ENCODE results near the gene DNAL4.

DNAL4 gene

DNA sequence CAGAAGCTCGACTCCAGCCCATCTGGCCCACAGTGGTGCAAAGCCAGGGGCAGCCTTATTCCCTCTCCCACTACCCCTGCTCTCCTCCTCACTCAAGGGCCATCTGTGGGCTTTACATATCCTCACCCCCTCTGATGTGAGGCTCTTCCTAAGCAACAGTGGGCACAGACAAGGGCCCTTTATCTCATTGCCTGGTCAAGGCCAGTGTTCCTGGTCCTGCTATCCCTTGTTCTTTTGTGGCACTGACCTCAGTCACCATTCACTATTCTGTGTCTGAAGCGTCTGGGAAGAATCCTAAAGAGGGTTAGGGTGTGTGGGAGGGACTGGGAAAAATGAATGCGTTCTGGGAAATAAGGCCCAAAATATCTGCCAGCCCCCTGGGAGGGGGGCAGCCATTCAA lies 7.3 kb downstream of the DNAL4 start:
- no peak for DNase-seq (ENCODE audit: low spot score)

DNA sequence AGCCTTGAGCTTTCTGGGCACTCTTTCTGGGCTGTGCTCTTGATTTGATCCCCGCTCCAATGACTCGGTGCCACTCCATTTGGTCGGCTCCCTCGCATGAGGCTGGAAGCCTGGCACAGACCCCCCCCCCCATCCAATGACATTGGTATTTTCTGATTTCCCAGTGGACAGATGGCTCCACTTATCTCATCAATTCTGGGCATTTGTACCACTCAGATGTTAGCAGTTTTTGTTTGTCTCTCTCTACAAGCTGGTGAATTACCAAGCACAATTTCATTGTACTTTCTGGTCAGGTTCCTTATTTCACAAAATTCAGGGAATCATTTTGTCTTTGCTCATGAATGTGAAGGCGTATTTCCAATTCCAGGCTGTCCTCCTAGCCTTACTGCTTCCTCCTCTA lies 9.1 kb downstream of the DNAL4 start:
- no peak for DNase-seq (ENCODE audit: low spot score)

DNA sequence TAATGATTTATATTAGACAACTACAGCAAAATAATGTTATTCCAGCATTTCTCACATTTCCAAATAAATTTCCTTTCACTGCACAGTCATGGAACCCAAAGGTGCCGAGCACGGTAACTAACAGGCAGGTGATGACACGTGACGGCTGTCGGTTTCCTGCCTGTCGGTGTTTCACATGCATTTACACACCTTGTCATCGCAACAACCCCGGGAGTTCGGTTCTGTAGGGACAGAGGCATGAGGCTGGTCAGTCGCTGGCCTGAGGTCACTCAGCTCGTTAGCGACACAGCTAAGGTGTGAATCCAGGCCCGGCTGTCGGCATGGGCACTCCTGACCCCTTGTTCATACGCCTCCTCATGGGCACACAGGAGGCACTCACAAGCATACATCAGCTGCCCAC lies 9.9 kb downstream of the DNAL4 start:
- DNase-seq (ENCODE audit: low spot score), result no peak

DNA sequence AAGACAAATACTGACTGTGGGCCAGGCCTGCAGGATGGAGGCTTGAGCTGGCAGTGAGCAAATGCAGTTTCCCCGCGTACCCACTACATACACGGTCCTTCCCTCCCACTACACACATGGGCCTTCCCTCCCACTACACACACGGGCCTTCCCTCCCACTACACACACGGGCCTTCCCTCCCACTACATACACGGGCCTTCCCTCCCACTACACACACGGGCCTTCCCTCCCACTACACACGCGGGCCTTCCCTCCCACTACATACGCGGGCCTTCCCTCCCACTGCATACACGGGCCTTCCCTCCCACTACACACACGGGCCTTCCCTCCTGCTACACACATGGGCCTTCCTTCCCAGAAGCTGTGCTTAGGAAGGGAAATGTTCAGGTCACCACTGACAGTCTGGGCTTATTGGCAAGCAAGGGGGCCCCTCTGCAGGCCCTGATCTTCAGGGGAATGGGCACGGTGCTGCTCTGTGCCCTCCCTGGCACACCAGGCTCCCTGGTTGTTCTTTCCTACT lies 10.8 kb downstream of the DNAL4 start:
- no peak for DNase-seq (ENCODE audit: low spot score)

DNA sequence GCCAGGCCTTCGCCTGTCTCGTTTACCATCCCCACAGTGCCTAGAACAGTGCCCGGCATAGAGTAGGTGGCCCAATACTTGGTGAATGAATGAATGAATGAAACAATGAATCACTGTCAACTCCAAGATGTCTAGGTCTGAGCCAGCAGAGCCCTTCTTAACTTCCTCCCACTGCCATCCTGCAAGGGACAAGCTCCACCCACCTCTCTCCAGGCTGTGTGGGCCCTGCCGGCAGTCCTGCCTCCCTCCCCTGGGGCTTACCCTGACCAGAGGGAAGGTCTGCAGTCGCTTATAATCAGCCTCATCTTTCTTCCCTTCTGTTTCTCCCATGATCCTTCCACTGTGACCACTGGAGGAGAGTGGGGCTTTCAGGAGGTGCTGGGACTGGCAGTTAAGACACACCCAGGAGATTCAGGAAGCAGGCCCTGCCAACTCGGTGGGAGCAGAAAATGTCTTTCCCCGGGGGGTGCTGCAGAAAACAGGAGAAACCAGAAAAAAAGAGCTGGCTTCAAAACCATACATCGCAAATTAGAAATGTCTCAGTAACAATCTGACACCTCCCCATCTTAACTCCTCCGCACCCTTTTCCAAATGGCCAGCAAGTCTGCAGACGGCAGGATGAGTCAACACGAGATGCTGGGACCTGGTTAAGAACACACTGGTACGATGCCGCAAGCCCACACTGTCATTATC lies 11.4 kb downstream of the DNAL4 start:
- DNase-seq (ENCODE audit: low spot score), result peak; percentile 67

DNA sequence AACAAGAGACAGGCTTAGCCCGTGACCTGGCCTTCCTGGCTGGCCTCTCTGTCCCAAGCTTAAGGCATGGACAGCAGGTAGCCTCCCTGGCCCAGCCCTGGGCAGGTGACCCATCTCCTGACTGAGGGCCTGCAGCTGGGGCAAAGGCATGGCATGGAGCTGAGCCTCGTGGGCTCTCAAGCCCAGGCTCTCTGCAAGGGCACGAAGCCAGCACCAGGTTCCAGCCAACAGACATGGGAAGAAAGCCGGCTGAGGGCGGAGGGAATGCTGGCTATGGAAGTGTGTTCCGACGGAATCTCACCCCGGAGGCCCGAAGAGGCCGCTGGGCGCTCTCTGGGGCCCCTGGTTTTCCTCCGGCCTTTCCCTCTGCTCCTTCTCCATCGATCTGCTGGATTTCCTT lies 12.9 kb downstream of the DNAL4 start:
- no peak for DNase-seq (ENCODE audit: low spot score)

DNA sequence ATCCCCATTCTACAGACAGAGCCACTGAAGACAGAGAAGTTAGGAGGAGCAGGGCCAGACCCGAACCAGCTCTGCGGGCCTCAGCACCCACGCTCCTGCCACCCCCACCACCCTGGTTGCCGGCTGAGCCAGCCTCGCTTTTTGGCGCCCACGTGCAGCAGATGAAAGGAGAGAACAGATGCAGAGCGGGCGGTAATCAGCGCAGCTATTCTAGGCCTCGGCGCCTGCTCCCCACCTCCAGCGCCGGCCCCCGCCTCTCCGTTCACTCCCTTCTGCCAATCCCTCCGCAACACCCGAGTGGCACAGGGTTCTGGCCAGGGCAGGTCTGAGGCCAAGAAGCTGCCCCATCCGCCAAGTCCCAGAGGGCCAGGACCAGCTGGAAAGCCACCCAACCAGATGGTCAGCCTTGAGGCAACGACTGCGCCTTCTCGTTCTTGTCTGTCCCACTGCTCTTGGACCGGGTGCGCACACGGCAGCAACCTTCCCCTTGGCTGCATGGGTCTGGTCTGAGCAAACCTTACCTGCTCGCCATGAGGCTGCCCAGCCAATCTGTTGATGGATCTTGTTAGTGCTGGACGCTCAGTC lies 16.8 kb downstream of the DNAL4 start:
- DNase-seq (ENCODE audit: low spot score), result no peak

DNA sequence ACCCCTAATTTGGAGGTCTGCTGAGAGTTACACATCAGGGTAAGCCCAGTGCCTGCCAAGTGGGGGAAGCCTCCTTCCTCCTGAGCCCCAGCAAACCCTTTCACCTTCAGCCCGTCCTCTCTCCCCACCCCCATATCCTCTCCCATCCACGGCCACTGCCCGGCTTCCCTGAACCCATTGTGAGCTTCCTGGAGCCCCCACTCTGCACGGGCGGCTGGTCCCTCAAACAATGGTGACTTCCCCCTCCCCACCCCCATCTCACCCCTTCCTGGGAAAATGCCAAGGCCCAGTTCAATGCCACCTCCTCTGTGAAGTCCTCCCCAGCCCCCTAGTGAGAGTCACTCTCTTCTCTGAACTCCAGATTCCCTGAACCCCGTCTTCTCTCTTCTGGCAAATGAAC lies 17.9 kb downstream of the DNAL4 start:
- DNase-seq (ENCODE audit: low spot score), result no peak

DNA sequence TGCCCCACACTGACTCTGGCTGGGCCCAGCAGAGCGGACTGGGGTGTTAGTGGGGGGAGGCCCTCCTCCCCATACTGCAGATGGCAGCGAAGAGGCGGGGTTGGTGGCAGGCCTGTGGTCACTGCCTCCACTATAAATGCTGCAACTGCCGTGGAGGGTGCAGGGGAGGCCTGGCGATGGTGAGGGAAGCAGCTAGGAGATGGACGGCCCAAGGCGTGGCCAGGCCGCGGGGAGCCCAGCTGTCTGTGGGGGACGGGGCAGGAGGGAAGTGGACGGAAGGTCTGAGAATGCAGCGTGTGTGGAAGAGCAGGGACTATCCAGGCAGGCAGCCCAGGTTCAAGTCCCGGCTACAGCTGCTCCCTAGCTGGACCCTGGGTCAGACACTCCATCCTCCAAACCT lies 18.3 kb downstream of the DNAL4 start:
- no peak for DNase-seq (ENCODE audit: low spot score)

DNA sequence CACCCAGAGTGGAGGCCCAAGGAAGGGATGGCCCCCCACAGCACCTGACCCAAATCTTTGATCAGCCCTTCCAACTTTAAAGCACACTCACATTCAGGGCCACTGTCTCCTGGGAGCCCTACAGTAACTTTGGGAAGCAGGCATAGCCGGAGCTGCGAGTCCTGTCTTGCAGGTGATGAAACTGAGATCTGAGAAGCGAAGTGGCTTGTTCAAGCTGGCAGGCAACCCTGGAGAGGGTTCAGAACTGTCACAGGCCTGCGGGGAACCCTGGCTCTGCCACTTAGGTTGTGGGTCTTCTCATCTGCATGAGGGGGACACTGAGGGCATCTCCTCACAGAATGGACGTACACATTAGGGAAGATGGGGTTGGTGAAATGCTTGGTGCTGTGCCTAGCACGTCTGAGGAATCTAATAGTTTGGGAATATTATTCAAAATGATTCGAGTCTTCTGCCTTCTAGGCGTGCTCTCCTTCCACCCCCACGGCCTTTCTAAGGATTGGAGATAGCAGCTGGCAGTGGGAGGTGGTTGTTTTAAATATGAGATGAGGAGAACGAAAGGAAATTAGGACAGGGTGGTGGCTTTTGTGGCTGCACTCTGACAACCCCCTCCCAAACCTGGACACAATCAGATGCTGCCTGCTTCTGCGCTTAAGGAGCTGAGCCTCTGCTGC lies 19.3 kb downstream of the DNAL4 start:
- DNase-seq (ENCODE audit: low spot score), result no peak

DNA sequence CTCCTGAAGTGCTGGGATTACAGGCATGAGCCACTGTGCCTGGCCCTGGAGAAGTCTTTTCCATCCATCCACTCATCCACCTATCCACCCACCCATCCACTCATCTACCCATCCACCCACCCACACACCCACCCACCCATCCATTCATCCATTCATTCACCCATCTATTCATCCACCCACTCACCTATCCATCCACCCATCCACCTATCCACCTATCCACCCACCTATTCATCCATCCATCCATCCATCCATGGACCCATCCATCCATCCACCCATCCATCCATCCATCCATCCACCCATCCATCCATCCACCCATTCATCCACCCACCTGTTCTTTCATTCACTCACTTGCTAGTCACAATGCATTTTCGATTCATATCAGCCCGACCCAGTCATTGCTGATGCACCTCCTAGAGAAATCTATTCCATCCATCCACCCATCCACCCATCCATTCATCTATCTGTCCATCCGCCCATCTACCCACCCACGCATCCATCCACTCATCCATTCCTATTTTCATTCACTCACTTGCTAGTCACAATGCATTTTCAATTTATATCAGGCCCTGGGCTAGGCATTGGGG lies 20.5 kb downstream of the DNAL4 start:
- no peak for DNase-seq (ENCODE audit: low spot score)

DNA sequence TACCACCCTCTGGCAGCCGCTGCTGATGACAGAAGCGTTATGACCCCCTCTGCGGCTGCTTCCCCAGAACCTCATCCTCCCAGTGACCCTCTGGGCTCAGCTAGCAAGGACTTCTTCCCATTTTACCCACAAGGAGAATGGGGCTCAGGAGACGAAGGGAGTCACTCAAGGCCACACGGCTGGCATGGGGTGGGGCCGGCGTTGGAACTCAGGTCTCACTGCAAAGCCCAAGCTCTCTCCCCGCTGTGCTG lies 21.4 kb downstream of the DNAL4 start:
- no peak for DNase-seq (ENCODE audit: low spot score)

DNA sequence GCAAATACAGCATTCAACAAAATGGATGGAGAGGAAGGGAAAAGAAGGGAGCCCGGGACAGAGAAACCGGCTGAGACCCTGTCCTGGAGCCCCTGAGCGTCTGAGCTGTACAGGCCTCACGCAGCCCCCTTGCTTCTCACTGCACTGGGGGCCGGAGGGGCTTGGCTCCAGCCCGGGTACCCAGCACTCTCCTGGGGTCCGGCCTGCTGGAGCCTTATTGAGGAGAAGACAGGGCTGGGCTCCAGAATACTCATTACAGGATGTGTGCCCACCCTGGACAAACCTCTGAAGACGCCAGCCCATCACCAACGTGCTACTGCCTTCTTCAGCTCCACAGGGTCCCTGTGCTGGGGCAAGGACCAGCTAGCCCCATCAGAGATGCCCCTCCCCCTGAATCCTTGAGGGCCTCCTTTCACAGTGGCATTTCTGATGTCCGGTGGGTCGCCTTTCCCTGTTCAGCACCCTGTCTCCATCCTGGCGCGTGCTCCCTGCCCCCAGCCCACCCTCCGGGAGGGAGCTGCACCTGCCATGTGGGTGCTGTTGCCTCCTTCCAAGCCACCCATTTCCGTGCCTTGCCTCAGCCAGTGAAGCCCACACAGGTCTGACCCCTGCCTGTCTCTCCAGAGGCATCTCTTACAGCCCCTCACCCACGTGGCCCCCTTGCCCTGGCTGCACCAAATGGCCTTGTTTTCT lies 23.5 kb downstream of the DNAL4 start:
- DNase-seq (ENCODE audit: low spot score), result no peak

DNA sequence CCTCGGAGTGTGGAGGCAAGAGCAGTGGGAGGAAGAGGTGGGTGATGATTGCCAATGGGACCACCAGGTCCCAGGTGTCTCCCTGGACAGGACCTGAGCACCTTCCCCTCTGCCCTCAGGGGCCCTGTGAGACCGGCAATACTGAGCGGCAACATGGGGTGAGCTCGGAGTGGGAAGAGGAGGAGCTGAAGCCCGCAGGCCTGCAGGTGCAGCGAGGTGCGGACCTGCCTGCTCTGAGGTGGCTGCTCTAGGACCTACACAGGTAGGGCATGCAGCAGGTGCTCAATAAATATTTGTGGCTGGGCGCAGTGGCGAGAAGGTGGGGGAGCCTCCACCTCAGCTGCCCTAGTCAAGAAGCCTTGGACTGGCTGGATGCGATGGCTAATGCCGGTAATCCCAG lies 25.9 kb downstream of the DNAL4 start:
- no peak for DNase-seq (ENCODE audit: low spot score)

DNA sequence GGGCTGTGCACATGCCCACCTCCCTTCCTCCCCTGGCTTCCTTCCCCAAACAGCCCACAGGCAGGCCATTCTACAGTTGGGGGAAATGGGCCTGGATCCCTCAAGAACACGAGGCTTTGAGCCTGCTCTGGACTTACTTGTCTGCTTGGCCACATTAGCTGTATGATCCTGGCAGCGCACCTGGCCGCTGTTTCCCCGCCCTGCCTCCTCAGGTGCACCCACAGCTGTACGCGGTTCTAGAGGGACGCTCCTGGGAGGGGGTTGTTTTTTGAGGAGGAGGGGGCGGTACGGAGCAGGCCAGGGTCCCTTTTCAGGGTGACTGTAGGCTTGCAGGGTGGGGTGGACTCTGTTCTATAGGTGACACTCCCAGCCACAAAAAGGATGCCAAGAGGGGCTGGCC lies 26.6 kb downstream of the DNAL4 start:
- DNase-seq (ENCODE audit: low spot score), result no peak

DNA sequence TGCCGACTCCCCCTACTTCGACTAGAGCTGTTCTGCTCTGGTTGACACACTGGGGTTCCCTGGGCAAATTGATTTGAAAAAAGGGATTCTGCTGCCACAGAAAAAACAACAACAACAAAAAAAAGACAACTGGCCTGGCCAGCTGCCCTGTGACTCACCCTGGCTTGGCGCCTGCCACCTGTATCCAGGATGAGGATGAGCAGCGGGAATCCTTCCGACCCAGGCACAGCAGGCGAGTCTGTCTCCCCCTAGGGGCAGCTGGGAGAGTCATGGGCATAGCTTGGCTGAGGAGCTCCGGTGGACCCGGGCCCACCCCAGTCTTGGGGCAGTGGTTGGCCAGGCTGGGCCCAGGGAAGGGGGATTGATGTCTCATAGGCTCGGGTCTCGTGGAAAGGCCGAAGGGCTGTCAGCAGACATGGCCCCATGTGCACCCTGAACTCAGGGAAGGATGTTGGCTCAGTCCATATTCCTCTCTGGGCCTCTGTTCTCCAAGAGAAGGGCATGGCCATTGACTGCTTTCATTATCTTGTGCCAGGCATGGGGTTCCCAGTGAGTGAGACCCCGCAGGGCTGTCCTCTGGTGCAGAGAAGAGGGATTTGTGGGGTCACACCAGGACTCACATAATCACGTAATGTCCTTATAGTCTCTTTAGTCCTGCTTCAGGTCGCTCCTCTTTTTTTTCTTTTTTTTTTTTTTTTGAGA lies 27.7 kb downstream of the DNAL4 start:
- DNase-seq (ENCODE audit: low spot score), result peak; percentile 91

DNA sequence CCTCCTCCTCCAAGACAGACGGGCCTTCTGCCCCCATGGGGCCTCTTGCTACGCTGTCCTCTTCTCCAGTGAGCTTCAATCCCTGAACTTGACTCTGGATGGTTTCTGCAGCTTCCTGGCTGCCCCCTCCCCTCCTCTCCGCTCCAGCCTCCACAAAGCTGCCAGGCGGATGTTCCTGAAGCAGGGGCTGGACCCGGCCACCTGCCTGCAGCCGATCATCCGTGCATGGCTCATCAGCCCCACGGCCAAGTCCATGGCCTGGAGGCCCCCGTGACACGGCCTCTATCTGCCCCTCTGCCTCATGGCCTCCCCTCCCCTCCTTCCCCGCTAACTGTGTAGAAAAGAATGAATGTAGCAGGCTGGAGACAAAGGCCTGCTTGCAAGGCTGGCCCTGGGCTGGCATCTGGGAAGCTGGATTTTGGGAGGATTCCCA lies 31.4 kb downstream of the DNAL4 start:
- no peak for DNase-seq (ENCODE audit: low spot score)

DNA sequence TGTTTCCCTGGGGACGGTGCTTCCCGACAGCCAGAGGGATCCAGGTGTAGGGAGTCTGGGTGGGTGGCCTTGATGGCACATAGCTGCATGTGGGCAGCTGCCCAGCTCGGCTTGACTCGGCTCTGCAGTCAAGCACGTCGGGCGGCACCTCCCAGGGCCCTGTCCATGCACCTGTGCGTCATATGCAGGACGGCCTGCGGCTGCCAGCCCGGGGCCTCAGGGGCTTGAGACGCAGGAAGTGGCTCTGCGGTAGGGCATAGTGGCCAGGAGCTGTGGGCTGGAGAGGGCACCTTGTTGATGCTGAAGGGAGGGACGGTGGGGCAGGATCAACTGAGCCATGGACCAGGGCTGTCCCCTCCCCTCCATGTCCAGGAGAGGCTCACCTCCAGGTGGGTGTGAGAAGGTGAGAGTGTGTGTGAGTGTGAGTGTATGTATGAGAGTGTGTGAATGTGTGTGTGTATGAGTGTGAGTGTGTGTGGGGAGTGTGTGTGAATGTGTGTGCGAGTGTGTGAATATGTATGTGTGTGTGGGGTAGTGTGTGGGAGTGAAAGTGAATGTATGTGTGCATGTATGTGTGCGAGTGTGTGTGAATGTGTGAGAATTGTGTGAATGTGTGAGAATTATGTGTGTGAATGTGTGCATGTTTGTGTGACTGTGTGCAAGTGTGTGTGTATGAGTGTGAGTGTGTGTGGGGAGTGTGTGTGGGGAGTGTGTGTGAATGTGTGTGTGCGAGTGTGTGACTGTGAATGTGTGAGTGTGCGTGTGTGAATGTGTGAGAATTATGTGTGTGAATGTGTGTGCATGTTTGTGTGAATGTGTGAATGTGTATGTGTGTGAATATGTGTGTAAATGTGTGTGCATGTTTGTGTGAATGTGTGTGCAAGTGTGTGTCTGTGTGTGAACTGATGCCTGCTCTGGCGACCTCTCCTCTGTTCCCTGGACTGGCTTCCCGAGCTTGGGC lies 32.5 kb downstream of the DNAL4 start:
- no peak for DNase-seq (ENCODE audit: low spot score)

DNA sequence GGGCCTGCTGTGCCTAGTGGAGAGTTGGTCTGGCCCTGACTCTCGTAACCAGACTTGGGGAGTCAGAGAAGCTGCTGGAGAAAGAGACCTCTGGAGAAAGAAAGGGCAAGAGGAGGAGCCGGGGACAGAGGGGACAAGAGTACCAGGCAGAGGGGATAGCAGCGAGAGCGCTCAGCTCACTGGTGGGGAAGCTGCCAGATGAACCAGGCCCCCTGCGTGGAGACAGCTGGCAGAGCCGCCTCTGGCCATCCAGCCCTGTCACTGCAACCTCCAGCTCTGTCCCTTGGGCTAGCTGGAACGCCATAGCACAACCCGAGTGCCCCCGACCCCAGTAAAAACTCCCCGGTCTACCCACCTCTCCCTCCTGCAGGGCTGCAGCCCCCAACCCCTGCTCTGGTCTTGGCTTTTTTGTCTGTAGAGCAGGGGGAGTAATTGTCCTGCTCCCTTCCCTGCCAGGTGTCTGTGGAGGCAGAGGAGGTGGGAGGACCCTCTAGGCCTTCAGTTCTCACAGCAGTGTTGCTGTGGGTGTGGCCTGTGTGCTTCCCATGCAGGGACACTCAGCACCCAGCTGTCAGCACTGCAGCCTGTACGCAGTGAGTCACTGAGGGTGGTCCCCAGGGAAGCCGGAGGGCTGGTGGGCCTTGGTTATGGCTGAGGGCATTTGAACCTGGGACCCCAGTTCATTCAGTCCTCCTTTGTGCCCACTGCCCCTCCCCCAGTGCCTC lies 33.3 kb downstream of the DNAL4 start:
- no peak for DNase-seq (ENCODE audit: low spot score)

DNA sequence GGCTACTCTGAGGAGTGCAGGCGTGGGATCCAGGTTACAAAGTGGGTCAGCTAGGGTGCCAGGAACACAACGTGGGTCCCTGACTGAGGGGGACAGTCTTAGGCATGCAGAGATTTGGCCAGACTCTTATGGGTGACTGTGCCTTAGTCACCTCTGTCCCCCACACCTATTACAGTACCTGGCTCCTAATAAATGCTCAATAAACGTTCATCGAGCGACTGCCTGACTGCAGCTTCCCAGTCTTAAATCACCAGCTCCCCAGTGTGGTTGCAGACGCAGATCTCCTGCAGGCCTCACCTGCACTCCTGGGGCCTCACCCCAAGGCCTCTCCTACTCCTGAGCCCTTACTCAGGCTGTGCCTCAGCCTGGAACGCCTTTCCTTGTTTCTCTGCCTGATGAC lies 34.9 kb downstream of the DNAL4 start:
- DNase-seq (ENCODE audit: low spot score), result no peak
